RCC 7860 (cell line): Measurements from ENCODE around the gene U2AF1L4.
A peak's percentile ranks its signal among the peaks of the same experiment; 100 is the strongest.

Experiments used
- DNase-seq: peaks from one replicate; pipeline ENCODE4 v3.0.0-alpha.2; 2015; ENCODE audit warnings: low spot score
- FAIRE-seq: peaks from 2 replicates; lab custom pipeline; 2012; peaks lifted over from hg19 to GRCh38; lab: Jason Lieb, UNC

The U2AF1L4 gene

GRCh38 chr19:35757749-35758608 is 12.8 kb upstream of the U2AF1L4 start, which contains the start of gene PROSER3:
PROSER3 (plus strand) TSS chr19:35758176; CDS start chr19:35758216, 40 bp downstream.
- peak; percentile 89 for FAIRE-seq
- peak; percentile 98 for DNase-seq

DNA sequence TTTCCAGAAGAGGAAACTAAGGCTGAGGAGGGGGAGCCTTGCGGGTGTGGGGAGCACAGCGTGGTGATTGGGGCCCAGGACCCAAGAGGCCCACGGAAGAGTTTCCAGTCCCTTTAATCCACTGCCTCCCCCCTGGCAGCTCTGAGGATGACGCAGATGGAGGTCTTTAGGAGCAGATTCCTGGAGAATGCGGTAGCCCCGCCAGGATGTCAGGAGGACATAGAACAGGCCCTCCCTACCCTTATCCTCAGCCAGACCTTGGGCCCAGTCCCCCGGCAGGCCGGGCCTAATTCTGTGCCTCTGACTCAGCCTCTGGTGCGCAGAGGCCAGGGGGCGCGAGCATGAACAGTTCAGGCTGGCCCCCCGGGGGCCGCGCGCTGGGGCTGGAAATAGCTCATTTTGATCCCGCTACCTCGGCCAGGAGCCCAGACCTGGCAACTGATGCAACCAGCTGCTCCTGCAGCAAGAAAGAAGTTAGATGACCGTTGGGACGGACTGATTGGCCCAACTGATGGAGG is 12.1 kb upstream of the U2AF1L4 start:
- peak; percentile 50 for DNase-seq
- no peak for FAIRE-seq

DNA sequence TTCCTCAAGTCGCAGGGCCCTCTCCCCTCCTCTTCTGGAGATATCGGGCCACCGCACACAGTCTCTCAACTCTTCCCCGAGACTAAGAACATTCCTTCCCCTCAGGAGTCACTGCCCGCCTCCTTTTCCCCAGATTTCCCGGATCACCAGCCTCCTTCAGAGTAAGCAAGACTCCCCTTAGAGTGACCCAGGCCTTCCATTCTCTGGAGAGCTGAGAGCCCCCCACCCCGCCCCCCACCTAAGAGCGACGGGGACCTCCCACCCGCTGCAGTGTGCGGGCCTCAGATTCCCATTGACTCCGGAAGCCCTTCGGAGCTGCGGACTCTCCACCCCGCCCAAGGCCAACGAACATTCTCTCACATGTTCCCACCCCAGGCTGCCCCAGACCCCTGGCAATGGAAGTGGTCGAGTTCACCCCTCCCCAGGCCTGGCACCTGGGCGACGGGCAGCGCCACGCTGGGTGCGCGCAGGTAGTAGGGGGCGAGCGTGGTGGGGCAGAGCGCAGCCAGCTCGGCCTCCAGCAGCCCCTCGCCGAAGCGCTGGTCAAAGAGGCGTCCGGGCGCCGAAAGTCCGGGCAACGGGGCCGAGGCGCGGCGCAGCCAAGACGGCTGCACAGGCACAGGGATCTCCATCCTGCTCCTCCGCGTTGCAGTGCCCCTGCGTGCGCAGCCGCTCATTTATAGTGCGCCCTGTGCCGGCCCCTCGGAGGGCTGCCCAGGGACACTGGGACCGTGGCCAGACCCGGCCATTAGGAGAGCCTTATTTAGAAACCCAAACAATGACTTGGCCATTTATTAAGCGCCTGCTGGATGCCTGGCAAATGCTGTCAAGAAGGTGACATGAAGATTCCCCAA is 11.4 kb upstream of the U2AF1L4 start, which contains the start of gene HSPB6:
Gene HSPB6 (minus strand): TSS at position 653 of the 854 bp plus-strand sequence. CDS start 21 bp downstream, at position 632.
- DNase-seq (no peak), FAIRE-seq (no peak)

- no peak for DNase-seq
- no peak for FAIRE-seq
Measured at GRCh38 chr19:35755550-35756376, 10.5 kb upstream of the U2AF1L4 start.

GRCh38 chr19:35755131-35755549 is 9.9 kb upstream of the U2AF1L4 start:
- no peak for DNase-seq
- FAIRE-seq, result no peak

- FAIRE-seq, result no peak
- DNase-seq, result no peak
Measured at GRCh38 chr19:35754370-35755130, 9.3 kb upstream of the U2AF1L4 start.

DNA sequence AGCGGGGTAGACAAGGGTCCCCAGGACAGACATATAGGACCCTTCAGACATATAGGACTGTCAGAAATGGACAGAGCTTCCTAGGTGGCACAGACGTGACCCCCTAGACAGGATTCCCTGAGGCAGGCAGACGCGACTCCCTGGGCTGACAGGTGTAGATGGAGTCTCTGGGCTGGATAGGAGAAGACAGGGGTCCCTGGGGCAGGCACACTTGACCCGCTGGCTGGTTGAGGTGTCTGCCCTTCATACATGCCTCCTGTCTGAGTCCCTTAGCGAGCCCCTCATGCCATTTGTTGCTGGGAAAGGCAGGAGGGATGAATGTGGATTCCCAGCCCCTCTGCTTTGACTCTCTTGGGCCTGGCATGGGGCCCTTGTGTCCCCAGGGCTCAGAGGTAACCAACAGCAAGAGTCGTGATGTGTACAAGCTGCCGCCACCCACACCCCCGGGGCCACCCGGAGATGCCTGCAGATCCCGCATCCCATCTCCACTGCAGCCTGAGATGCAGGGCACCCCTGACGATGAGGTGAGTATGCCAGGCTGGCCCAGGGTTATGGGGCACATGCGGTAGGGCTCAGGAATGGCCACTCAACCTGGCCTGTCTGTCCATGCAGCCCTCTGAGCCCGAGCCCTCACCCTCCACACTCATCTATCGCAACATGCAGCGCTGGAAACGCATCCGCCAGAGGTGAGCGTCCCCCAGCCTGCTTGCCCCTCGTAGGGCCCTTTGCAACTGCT is 8.6 kb upstream of the U2AF1L4 start:
- no peak for FAIRE-seq
- DNase-seq, result no peak

GRCh38 chr19:35752746-35753350 is 7.6 kb upstream of the U2AF1L4 start:
- DNase-seq, result no peak
- FAIRE-seq, result no peak

GRCh38 chr19:35751839-35752745 is 6.9 kb upstream of the U2AF1L4 start:
- DNase-seq (no peak), FAIRE-seq (no peak)

GRCh38 chr19:35750167-35750566 is 4.9 kb upstream of the U2AF1L4 start:
- no peak for DNase-seq
- no peak for FAIRE-seq

DNA sequence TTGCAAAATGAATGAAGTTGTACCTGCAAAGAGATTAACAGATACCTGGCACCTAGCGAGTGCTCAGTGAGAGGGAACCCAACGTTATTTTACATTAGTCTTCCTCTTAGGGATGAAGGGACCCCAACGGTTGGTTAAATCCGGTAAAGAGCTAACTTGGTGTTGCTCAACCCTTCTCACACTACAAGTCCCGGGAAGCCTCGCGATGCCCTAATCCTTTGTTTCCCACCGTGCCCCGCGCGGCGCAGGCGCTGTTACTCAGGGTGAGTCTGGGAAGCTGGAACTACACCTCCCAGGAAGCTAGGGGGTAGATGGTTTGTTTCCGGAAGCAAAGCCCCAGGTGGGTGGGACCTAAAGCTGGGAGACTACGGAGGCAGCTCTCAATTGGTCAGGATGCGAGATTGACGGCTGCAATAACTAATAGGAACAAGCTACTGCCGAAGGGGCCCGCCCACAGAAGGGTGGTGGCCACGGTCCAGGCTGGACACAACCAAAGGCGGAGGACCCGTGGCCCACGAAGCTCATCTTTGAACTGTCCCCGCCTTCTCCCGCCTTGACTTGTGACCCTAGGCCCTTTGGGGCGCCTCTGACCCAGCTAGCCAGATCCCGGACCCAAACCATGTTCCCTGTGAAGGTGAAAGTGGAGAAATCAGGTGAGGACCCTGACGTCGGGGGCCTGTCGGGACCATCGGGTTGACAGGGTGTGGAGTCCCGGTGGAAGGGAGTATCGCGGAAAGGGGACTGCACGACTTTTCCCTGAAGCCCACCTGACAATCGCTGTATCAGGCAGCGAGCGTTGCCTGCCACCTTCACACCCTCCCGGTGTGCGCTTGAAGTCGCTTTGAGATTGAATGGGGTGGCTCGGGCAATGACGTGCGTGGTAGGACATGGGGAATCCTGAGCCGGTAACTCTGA is 3.1 kb upstream of the U2AF1L4 start, which contains the start of gene LIN37:
Gene LIN37 (plus strand): TSS at position 471 of the 915 bp plus-strand sequence. CDS start 149 bp downstream, at position 620.
- DNase-seq, result peak; percentile 95
- FAIRE-seq, result peak; percentile 88

DNA sequence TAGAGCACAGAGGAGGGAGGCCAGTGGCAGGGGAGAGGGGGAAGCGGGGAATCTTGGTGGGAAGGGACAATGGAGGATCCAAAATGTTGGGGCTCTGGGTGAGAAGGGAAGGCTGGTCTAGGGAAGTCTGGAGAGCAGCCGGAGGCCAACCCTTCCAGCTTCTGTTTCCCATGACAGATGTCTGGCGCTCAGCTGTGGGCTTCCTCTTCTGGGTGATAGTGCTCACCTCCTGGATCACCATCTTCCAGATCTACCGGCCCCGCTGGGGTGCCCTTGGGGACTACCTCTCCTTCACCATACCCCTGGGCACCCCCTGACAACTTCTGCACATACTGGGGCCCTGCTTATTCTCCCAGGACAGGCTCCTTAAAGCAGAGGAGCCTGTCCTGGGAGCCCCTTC is 1.3 kb upstream of the U2AF1L4 start:
- FAIRE-seq, result no peak

GRCh38 chr19:35746087-35746462 is 857 bp upstream of the U2AF1L4 start:
- FAIRE-seq (no peak), DNase-seq (no peak)

More for the DNA sequence above, 1.3 kb upstream of the U2AF1L4 start:
- no peak for DNase-seq

GRCh38 chr19:35744430-35745327 is 539 bp downstream of the U2AF1L4 start:
- DNase-seq (peak; percentile 82), FAIRE-seq (peak; percentile 38)
